CD4-positive, alpha-beta T cell (primary cell): ENCODE results near the gene FOXP4. TPM values are rescaled to one million over a fixed set of nuclear protein-coding genes. Genes with fewer than 3 reads are reported as not detected.

Source experiments
- ATAC-seq: fragments of 200-7000 bp; cut with Tn5 transposase; one replicate; pipeline ENCODE4 v1.10.0; 2022; ENCODE audit warnings: mild to moderate bottlenecking; ENCODE audit not compliant: poor library complexity
- CTCF ChIA-PET: fragments of 350-600 bp; sonication (Branson Sonifier 250); formaldehyde crosslinking; loops from one replicate; lab custom pipeline; 2021; ENCODE audit warnings: antibody characterized with exemption, inconsistent platforms; lab: Charles Lee
- POLR2A ChIA-PET: fragments of 350-600 bp; sonication (Branson Sonifier 250); formaldehyde crosslinking; loops from one replicate; lab custom pipeline; 2021; ENCODE audit warnings: antibody characterized with exemption, inconsistent platforms; lab: Charles Lee
- DNase-seq, 14 experiments: peaks; one replicate each; pipeline ENCODE4 v3.0.0-alpha.2; 2013 to 2020; ENCODE audit warnings: mixed read lengths in 2 of 14
- H3K27ac ChIP-seq, 2 donors: one replicate each; pipeline versions ENCODE4 v1.5.1 to v1.7.0; 2013; ENCODE audit warnings: low read length in 2 of 2, low read depth in 1 of 2, mild to moderate bottlenecking in 1 of 2
- H3K27me3 ChIP-seq, 2 experiments: 1 replicate in 1 of 2; 2 replicates in 1 of 2; pipeline versions ENCODE4 v1.6.1 to v1.7.0; 2013; ENCODE audit warnings: low read length in 2 of 2, control low read depth in 1 of 2, mild to moderate bottlenecking in 1 of 2, moderate library complexity in 1 of 2; ENCODE audit not compliant: insufficient read depth in 2 of 2, control insufficient read depth in 1 of 2
- H3K36me3 ChIP-seq: one replicate; pipeline ENCODE4 v1.6.1; 2013; ENCODE audit warnings: low read length, control low read depth; ENCODE audit not compliant: insufficient read depth
- H3K4me1 ChIP-seq: one replicate; pipeline ENCODE4 v1.6.1; 2013; ENCODE audit warnings: low read length, control low read depth; ENCODE audit not compliant: insufficient read depth
- H3K4me3 ChIP-seq: one replicate; pipeline ENCODE4 v1.5.1; 2013; ENCODE audit warnings: mild to moderate bottlenecking, low read length, moderate library complexity
- H3K9me3 ChIP-seq, 2 experiments: 1 replicate in 1 of 2; 2 replicates in 1 of 2; pipeline versions ENCODE4 v1.6.1 to v1.7.0; 2013; ENCODE audit warnings: low read length in 2 of 2, mild to moderate bottlenecking in 2 of 2, control low read depth in 1 of 2, moderate library complexity in 1 of 2; ENCODE audit not compliant: control insufficient read depth in 1 of 2, insufficient read depth in 1 of 2
- H3K27ac Mint-ChIP-seq: one replicate; pipeline ENCODE4 v1.8.0; 2020; ENCODE audit warnings: mixed read lengths
- H3K27me3 Mint-ChIP-seq: one replicate; pipeline ENCODE4 v1.8.0; 2021; ENCODE audit warnings: mixed read lengths
- H3K36me3 Mint-ChIP-seq: one replicate; pipeline ENCODE4 v1.8.0; 2021; ENCODE audit warnings: low read depth, mixed read lengths
- H3K4me1 Mint-ChIP-seq: one replicate; pipeline ENCODE4 v1.8.0; 2021; ENCODE audit warnings: low read depth, mixed read lengths
- H3K4me3 Mint-ChIP-seq: one replicate; pipeline ENCODE4 v1.8.0; 2020; ENCODE audit warnings: mild to moderate bottlenecking, mixed read lengths
- H3K9me3 Mint-ChIP-seq: one replicate; pipeline ENCODE4 v1.8.0; 2020; ENCODE audit warnings: mixed read lengths
- CTCF ChIP-seq: fragments of 200-600 bp; IDR thresholded peaks from one replicate; pipeline ENCODE4 v1.8.0; 2022; ENCODE audit warnings: antibody characterized with exemption, mild to moderate bottlenecking
- intact Hi-C, 2 experiments: fragments of 100-400 bp; cut with DNase I in 1 of 2; cut with micrococcal nuclease in 1 of 2; formaldehyde crosslinking; loops; one replicate each; pipeline versions ENCODE4 v1.15.1 to v1.9.0; 2023 to 2025; cut with DNase I, micrococcal nuclease
- total RNA-seq, 174 experiments: library from RNA in 2 of 174; stranded (reverse) in 2 of 174; gene quantifications; one replicate each; pipeline ENCODE4 v1.2.3 and lab custom pipeline; 2021 to 2026

Gene FOXP4
- total RNA-seq, 2 experiments from 2014 or later: 3.7 to 3.9 TPM

- peaks cover 13% of the 10 kb centered on the region for H3K4me1 Mint-ChIP-seq
- POLR2A ChIA-PET: no interaction called here
- no peak within 1 kb of the TSS for H3K27ac Mint-ChIP-seq
- TF ChIP-seq CTCF: no peak
- no peaks in the 10 kb centered on the region for H3K9me3 Mint-ChIP-seq
- no peaks in the 10 kb centered on the region for H3K36me3 Mint-ChIP-seq
- DNase-seq (no peak), ATAC-seq (no peak)
- CTCF ChIA-PET: no interaction called here
- H3K4me3 Mint-ChIP-seq: peak within 1 kb of the TSS; percentile 71
- intact Hi-C loops: no loop called here
- no peak within 1 kb of the TSS for H3K27ac ChIP-seq
- peaks cover 67% of the 10 kb centered on the region for H3K27me3 Mint-ChIP-seq
- no peaks in the 10 kb centered on the region for H3K36me3 ChIP-seq
- H3K9me3 ChIP-seq: peaks cover 0 to 10% of the 10 kb centered on the region in 2 experiments
- peaks cover 15% of the 10 kb centered on the region for H3K4me1 ChIP-seq
- H3K27me3 ChIP-seq: peaks cover 22 to 60% of the 10 kb centered on the region in 2 experiments
- no peak within 1 kb of the TSS for H3K4me3 ChIP-seq
These were observed 92.1 kb downstream of the FOXP4 start, which contains the start of gene MDFI for GRCh38 chr6:41638002-41638934. MDFI (plus strand) TSS chr6:41638468; CDS start chr6:41638750, 282 bp downstream.

- peaks cover 15% of the 10 kb centered on the region for H3K4me1 ChIP-seq
- peaks cover 64% of the 10 kb centered on the region for H3K27me3 Mint-ChIP-seq
- no peak overlapping the region for H3K27ac ChIP-seq
- H3K9me3 Mint-ChIP-seq: no peaks in the 10 kb centered on the region
- H3K4me1 Mint-ChIP-seq: peaks cover 13% of the 10 kb centered on the region
- intact Hi-C loops: no loop called here
- H3K4me3 Mint-ChIP-seq: peak overlapping the region; percentile 51
- ATAC-seq (no peak), DNase-seq (no peak)
- no peak overlapping the region for H3K4me3 ChIP-seq
- no peak for TF ChIP-seq CTCF
- no peaks in the 10 kb centered on the region for H3K36me3 ChIP-seq
- ChIA-PET POLR2A (no interaction called here), CTCF (no interaction called here)
- peaks cover 22 to 59% of the 10 kb centered on the region in 2 experiments for H3K27me3 ChIP-seq
- H3K9me3 ChIP-seq: peaks cover 0 to 10% of the 10 kb centered on the region in 2 experiments
- H3K36me3 Mint-ChIP-seq: no peaks in the 10 kb centered on the region
- H3K27ac Mint-ChIP-seq: no peak overlapping the region
These were observed 93.0 kb downstream of the FOXP4 start for GRCh38 chr6:41638935-41639808.

GRCh38 chr6:41639809-41640371 lies 93.7 kb downstream of the FOXP4 start:
- Histone ChIP-seq H3K9me3 (peaks cover 0 to 10% of the 10 kb centered on the region in 2 experiments), H3K4me1 (peaks cover 15% of the 10 kb centered on the region), H3K4me3 (no peak overlapping the region), H3K27ac (no peak overlapping the region), H3K36me3 (no peaks in the 10 kb centered on the region), H3K27me3 (peaks cover 22 to 52% of the 10 kb centered on the region in 2 experiments)
- Mint-ChIP-seq H3K27ac (no peak overlapping the region), H3K4me3 (peak overlapping the region; percentile 51), H3K4me1 (peaks cover 13% of the 10 kb centered on the region), H3K9me3 (no peaks in the 10 kb centered on the region), H3K36me3 (no peaks in the 10 kb centered on the region), H3K27me3 (peaks cover 64% of the 10 kb centered on the region)
- CTCF ChIA-PET: no interaction called here
- no peak for TF ChIP-seq CTCF
- POLR2A ChIA-PET: no interaction called here
- DNase-seq (no peak), ATAC-seq (no peak)
- intact Hi-C loops: no loop called here
